BLaER1 (cell line): ENCODE data around the gene SLC22A23.
"Not testable (repeated sequence)": the region's sequence is repeated elsewhere in the genome, so short reads cannot be mapped to it uniquely, and the experiment has no call there.

ENCODE experiments used
- H3K27ac ChIP-seq: shearing (Covaris generic); formaldehyde crosslinking; 2 replicates; pipeline ENCODE4 v1.8.1; 2022
- H3K27me3 ChIP-seq: shearing (Covaris generic); formaldehyde crosslinking; 2 replicates; pipeline ENCODE4 v1.8.1; 2022
- H3K36me3 ChIP-seq: shearing (Covaris generic); formaldehyde crosslinking; 2 replicates; pipeline ENCODE4 v1.8.1; 2022
- H3K4me1 ChIP-seq: shearing (Covaris generic); formaldehyde crosslinking; 2 replicates; pipeline ENCODE4 v1.8.1; 2022
- H3K4me2 ChIP-seq: shearing (Covaris generic); formaldehyde crosslinking; 2 replicates; pipeline ENCODE4 v1.8.1; 2022
- H3K4me3 ChIP-seq: shearing (Covaris generic); formaldehyde crosslinking; 2 replicates; pipeline ENCODE4 v1.8.1; 2022
- H3K9ac ChIP-seq: shearing (Covaris generic); formaldehyde crosslinking; 2 replicates; pipeline ENCODE4 v1.8.1; 2022
- H3K9me3 ChIP-seq: shearing (Covaris generic); formaldehyde crosslinking; 2 replicates; pipeline ENCODE4 v1.8.1; 2022
- H4K20me1 ChIP-seq: shearing (Covaris generic); formaldehyde crosslinking; 2 replicates; pipeline ENCODE4 v1.8.1; 2022
- Cebpa-rat ChIP-seq: shearing (Covaris generic); IDR thresholded peaks from 2 replicates; pipeline ENCODE4 v1.8.1; 2022

Gene SLC22A23

GRCh38 chr6:3258201-3258600 is 198.6 kb downstream of the SLC22A23 start:
- TF ChIP-seq Cebpa-rat, result no peak
- H3K27ac ChIP-seq, result 0 out of 2 replicates have a peak overlapping the region, but pooled peaks have one; percentile 92
- H3K9ac ChIP-seq, result no peak overlapping the region
- peaks cover 31% of the 10 kb centered on the region for H3K4me1 ChIP-seq
- H3K9me3 ChIP-seq, result peaks cover 16% of the 10 kb centered on the region
- H3K4me2 ChIP-seq, result peak overlapping the region; percentile 80
- H3K27me3 ChIP-seq, result no peaks in the 10 kb centered on the region
- H3K36me3 ChIP-seq, result peaks cover 24% of the 10 kb centered on the region
- peak overlapping the region; percentile 100 for H3K4me3 ChIP-seq
- peaks cover 31% of the 10 kb centered on the region for H4K20me1 ChIP-seq

- Histone ChIP-seq H3K27ac (no peak overlapping the region), H3K27me3 (no peaks in the 10 kb centered on the region), H3K36me3 (no peaks in the 10 kb centered on the region), H3K9ac (no peak overlapping the region), H3K4me2 (no peak overlapping the region), H4K20me1 (no peaks in the 10 kb centered on the region), H3K4me3 (no peak overlapping the region), H3K9me3 (peaks cover 16% of the 10 kb centered on the region), H3K4me1 (peaks cover 10% of the 10 kb centered on the region)
- no peak for TF ChIP-seq Cebpa-rat
Observed at GRCh38 chr6:3253597-3253961, 203.3 kb downstream of the SLC22A23 start.

GRCh38 chr6:3252861-3253596 is 203.8 kb downstream of the SLC22A23 start:
- Histone ChIP-seq H3K4me3 (no peak overlapping the region), H4K20me1 (no peaks in the 10 kb centered on the region), H3K9ac (no peak overlapping the region), H3K27ac (no peak overlapping the region), H3K4me2 (no peak overlapping the region), H3K27me3 (no peaks in the 10 kb centered on the region), H3K9me3 (peaks cover 16% of the 10 kb centered on the region), H3K4me1 (peaks cover 4% of the 10 kb centered on the region), H3K36me3 (no peaks in the 10 kb centered on the region)
- TF ChIP-seq Cebpa-rat, result no peak

GRCh38 chr6:3252369-3252768 is 204.5 kb downstream of the SLC22A23 start:
- Histone ChIP-seq H3K4me3 (no peak overlapping the region), H3K36me3 (no peaks in the 10 kb centered on the region), H3K4me2 (no peak overlapping the region), H3K9me3 (peaks cover 16% of the 10 kb centered on the region), H3K27ac (no peak overlapping the region), H4K20me1 (no peaks in the 10 kb centered on the region), H3K4me1 (peaks cover 4% of the 10 kb centered on the region; the same call in 1 of the 2 replicates), H3K27me3 (no peaks in the 10 kb centered on the region), H3K9ac (no peak overlapping the region)
- no peak for TF ChIP-seq Cebpa-rat

GRCh38 chr6:3251462-3252314 is 205.2 kb downstream of the SLC22A23 start:
- peaks cover 4% of the 10 kb centered on the region; the same call in 1 of the 2 replicates for H3K4me1 ChIP-seq
- H3K4me3 ChIP-seq, result no peak overlapping the region
- peaks cover 16% of the 10 kb centered on the region for H3K9me3 ChIP-seq
- H3K4me2 ChIP-seq, result peak overlapping the region; percentile 34; the same call in 1 of the 2 replicates
- H3K27ac ChIP-seq, result no peak overlapping the region
- TF ChIP-seq Cebpa-rat, result no peak
- no peaks in the 10 kb centered on the region for H3K27me3 ChIP-seq
- H4K20me1 ChIP-seq, result no peaks in the 10 kb centered on the region
- no peak overlapping the region for H3K9ac ChIP-seq
- H3K36me3 ChIP-seq, result no peaks in the 10 kb centered on the region

GRCh38 chr6:3250231-3250675 is 206.6 kb downstream of the SLC22A23 start:
- peaks cover 15% of the 10 kb centered on the region for H3K9me3 ChIP-seq
- H3K27me3 ChIP-seq, result no peaks in the 10 kb centered on the region
- TF ChIP-seq Cebpa-rat, result no peak
- H3K4me2 ChIP-seq, result no peak overlapping the region
- no peak overlapping the region for H3K4me3 ChIP-seq
- no peak overlapping the region for H3K27ac ChIP-seq
- peaks cover 4% of the 10 kb centered on the region; the same call in 1 of the 2 replicates for H3K4me1 ChIP-seq
- no peak overlapping the region for H3K9ac ChIP-seq
- H3K36me3 ChIP-seq, result no peaks in the 10 kb centered on the region
- no peaks in the 10 kb centered on the region for H4K20me1 ChIP-seq

GRCh38 chr6:3249821-3250220 is 207.0 kb downstream of the SLC22A23 start:
- Histone ChIP-seq H3K9ac (no peak overlapping the region), H3K9me3 (peaks cover 11% of the 10 kb centered on the region), H3K4me3 (no peak overlapping the region), H4K20me1 (no peaks in the 10 kb centered on the region), H3K27me3 (no peaks in the 10 kb centered on the region), H3K4me1 (peaks cover 4% of the 10 kb centered on the region; the same call in 1 of the 2 replicates), H3K27ac (no peak overlapping the region), H3K36me3 (no peaks in the 10 kb centered on the region), H3K4me2 (no peak overlapping the region)
- no peak for TF ChIP-seq Cebpa-rat

- H3K36me3 ChIP-seq, result no peaks in the 10 kb centered on the region
- H3K4me3 ChIP-seq, result no peak overlapping the region
- no peak overlapping the region for H3K27ac ChIP-seq
- H4K20me1 ChIP-seq, result no peaks in the 10 kb centered on the region
- H3K4me2 ChIP-seq, result no peak overlapping the region
- no peaks in the 10 kb centered on the region for H3K27me3 ChIP-seq
- no peaks in the 10 kb centered on the region for H3K9me3 ChIP-seq
- TF ChIP-seq Cebpa-rat, result no peak
- peaks cover 4% of the 10 kb centered on the region; the same call in 1 of the 2 replicates for H3K4me1 ChIP-seq
- no peak overlapping the region for H3K9ac ChIP-seq
Observed at GRCh38 chr6:3247255-3248146, 209.3 kb downstream of the SLC22A23 start.

- H3K27ac ChIP-seq, result no peak overlapping the region
- H3K27me3 ChIP-seq, result no peaks in the 10 kb centered on the region
- no peak overlapping the region for H3K4me2 ChIP-seq
- H3K9ac ChIP-seq, result no peak overlapping the region
- no peak overlapping the region for H3K4me3 ChIP-seq
- H3K9me3 ChIP-seq, result no peaks in the 10 kb centered on the region
- H3K36me3 ChIP-seq, result no peaks in the 10 kb centered on the region
- H3K4me1 ChIP-seq, result no peaks in the 10 kb centered on the region
- H4K20me1 ChIP-seq, result no peaks in the 10 kb centered on the region
- no peak for TF ChIP-seq Cebpa-rat
Observed at GRCh38 chr6:3245216-3245615, 211.6 kb downstream of the SLC22A23 start.

- not testable (repeated sequence) for H3K36me3 ChIP-seq, H3K27ac ChIP-seq, H3K4me3 ChIP-seq, H3K4me2 ChIP-seq, H3K9ac ChIP-seq, H3K9me3 ChIP-seq, H4K20me1 ChIP-seq, H3K4me1 ChIP-seq, H3K27me3 ChIP-seq
Observed at GRCh38 chr6:3244832-3245161, 212.1 kb downstream of the SLC22A23 start.
